Subcutaneous adipose tissue (tissue), 4 donors: ENCODE results near the gene PAPPA. TPM values are rescaled to one million over a fixed set of nuclear protein-coding genes. Genes with fewer than 3 reads are reported as not detected.

Experiments
- CTCF ChIP-seq: fragments of 450-650 bp; IDR thresholded peaks from one replicate; pipeline ENCODE4 v1.5.1; 2016; ENCODE audit warnings: low read depth, mild to moderate bottlenecking, control low read depth, antibody characterized with exemption, moderate library complexity
- total RNA-seq, 4 donors: library from RNA; depleted of rRNA; stranded (reverse); fragments of >200 nt; gene quantifications; one replicate each; pipeline ENCODE4 v1.1.0, GENCODE V29; 2016

Gene PAPPA
- total RNA-seq, 4 donors from 2014 or later = 1.3 to 3.9 (median 3.1) TPM

GRCh38 chr9:116394894-116395698 lies 241.5 kb downstream of the PAPPA start:
- TF ChIP-seq CTCF = no peak

DNA sequence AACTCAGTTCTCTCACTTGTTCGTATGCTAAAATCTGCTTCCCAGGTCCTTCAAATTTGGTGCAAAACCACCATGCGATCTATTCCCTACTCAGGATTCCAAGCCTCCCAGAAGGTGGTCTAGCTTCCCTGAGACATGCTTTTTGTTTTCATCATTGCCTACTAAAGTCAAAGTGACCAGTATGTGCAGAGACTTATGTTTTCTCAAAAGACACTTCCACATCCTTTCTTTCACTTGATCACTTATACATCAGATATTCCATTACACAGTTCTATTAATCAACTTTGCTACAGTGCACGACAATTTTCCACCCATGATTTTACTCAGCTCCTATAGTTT lies 242.1 kb downstream of the PAPPA start:
- TF ChIP-seq CTCF = no peak

DNA sequence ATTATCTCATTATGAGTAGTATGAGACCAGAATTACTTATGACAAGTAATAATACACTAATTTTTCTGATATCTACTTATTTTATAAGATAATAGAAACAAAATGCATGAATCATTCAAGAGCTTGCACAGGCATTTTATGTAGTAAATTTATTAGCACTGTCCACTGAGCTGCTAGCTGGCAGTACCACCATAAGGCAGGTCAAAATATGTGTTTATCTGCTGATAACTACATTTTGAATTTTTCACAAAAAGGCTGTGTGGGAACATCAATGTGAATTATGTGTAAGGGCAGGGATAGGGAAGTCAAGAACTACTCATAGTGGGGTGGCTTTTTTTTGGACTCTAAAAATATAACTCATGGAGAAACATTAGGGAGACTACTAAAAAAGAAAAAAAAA lies 249.6 kb downstream of the PAPPA start:
- TF ChIP-seq CTCF = no peak

DNA sequence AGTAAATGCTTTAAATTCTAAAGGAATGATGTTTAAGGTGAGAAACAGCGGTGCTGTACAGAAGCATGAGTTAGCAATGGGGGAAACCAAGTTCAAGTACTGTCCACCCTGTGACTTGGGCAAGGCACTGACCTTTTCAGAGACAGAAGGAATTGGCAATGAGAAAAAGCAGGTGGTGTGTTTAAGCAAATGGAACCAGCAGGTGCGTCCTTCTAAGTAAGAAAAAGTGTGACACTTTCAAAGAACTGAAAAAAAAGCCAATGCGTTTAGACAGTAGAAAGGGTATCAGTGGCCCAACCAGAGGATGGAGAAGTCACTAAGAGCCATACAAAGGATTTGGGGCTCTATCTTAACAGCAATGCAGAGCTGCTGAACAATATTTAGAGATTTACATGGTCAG lies 250.6 kb downstream of the PAPPA start:
- TF ChIP-seq CTCF = no peak

- TF ChIP-seq CTCF = no peak
Observed at GRCh38 chr9:116405321-116405720, 251.7 kb downstream of the PAPPA start.

GRCh38 chr9:116406469-116406868 lies 252.9 kb downstream of the PAPPA start:
- no peak for TF ChIP-seq CTCF

- no peak for TF ChIP-seq CTCF
Observed at GRCh38 chr9:116409129-116409528, 255.5 kb downstream of the PAPPA start.
